GM10266 (cell line): ENCODE measurements around the gene NLRX1.
A peak's percentile ranks its signal among the peaks of the same experiment; 100 is the strongest.

Experiments
- DNase-seq: peaks from one replicate; pipeline ENCODE4 v3.0.0; 2012; ENCODE audit errors: extremely low spot score
- TF ChIP-seq, protein P1 (sequence below): IDR thresholded peaks from 2 replicates; pipeline ENCODE4 v1.5.1; 2012; ENCODE audit warnings: mild to moderate bottlenecking, low read depth; ENCODE audit not compliant: control insufficient read depth, insufficient read depth; ENCODE audit errors: missing control alignments

NLRX1 gene

GRCh38 chr11:119167933-119168332 lies 592 bp upstream of the NLRX1 start:
- DNase-seq = no peak
- TF ChIP-seq, protein P1, sequence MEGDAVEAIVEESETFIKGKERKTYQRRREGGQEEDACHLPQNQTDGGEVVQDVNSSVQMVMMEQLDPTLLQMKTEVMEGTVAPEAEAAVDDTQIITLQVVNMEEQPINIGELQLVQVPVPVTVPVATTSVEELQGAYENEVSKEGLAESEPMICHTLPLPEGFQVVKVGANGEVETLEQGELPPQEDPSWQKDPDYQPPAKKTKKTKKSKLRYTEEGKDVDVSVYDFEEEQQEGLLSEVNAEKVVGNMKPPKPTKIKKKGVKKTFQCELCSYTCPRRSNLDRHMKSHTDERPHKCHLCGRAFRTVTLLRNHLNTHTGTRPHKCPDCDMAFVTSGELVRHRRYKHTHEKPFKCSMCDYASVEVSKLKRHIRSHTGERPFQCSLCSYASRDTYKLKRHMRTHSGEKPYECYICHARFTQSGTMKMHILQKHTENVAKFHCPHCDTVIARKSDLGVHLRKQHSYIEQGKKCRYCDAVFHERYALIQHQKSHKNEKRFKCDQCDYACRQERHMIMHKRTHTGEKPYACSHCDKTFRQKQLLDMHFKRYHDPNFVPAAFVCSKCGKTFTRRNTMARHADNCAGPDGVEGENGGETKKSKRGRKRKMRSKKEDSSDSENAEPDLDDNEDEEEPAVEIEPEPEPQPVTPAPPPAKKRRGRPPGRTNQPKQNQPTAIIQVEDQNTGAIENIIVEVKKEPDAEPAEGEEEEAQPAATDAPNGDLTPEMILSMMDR = no peak

DNA sequence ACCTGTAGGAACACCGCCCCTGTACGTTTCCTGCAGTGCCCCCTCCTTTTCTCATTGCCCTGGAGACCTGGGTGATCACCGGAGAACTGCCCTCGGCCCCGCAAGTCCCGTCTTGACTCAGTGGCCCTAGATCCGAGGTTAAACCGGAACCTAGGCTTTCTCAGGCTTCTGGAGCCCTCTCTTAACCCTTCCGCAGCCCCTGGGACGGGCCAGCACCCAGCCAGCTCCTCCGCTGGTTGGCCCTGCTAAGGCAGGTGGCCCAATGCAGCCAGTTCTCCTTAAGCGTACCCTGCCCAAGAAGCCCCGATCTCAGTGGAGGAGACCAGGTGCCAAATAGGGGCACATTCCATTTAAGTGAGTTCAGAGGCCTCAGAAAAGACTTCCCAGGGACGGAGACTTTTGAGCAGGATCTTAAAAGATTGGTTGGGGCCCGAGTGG lies 776 bp downstream of the NLRX1 start:
- peak; percentile 69 for DNase-seq
- TF ChIP-seq, protein P1 = no peak

GRCh38 chr11:119172513-119172912 lies 4.0 kb downstream of the NLRX1 start:
- DNase-seq = no peak
- TF ChIP-seq, protein P1 = no peak

GRCh38 chr11:119173453-119173852 lies 4.9 kb downstream of the NLRX1 start:
- no peak for DNase-seq
- TF ChIP-seq, protein P1 = no peak

GRCh38 chr11:119175493-119176077 lies 7.1 kb downstream of the NLRX1 start:
- no peak for DNase-seq
- TF ChIP-seq, protein P1 = no peak

GRCh38 chr11:119178166-119178680 lies 9.7 kb downstream of the NLRX1 start:
- no peak for DNase-seq
- TF ChIP-seq, protein P1 = no peak

DNA sequence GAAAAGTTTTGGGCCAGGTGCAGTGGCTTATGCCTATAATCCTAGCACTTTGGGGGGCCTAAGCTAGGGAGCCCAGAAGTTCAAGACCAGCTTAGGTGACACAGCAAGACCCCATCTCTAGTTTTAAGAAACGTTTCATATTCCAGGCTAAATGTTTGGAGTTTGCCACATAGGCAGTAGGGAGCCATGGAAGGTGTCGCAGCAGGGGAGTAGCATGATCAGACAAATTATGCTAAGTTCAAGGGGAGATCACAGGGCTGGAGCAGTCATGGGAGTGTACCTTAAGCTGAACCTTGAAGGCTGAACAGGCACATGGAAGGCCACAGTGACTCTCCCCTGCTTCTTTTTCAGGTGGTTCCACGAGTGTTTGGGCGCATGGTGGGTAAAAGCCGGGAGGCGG lies 10.8 kb downstream of the NLRX1 start:
- TF ChIP-seq, protein P1 = no peak
- no peak for DNase-seq
